Kidney glomerular epithelial cell (primary cell): ENCODE results near the gene HRH3.

ENCODE experiments used
- DNase-seq: peaks from one replicate; lab custom pipeline; 2025; lab: John Stamatoyannopoulos, UW

The HRH3 gene

DNA sequence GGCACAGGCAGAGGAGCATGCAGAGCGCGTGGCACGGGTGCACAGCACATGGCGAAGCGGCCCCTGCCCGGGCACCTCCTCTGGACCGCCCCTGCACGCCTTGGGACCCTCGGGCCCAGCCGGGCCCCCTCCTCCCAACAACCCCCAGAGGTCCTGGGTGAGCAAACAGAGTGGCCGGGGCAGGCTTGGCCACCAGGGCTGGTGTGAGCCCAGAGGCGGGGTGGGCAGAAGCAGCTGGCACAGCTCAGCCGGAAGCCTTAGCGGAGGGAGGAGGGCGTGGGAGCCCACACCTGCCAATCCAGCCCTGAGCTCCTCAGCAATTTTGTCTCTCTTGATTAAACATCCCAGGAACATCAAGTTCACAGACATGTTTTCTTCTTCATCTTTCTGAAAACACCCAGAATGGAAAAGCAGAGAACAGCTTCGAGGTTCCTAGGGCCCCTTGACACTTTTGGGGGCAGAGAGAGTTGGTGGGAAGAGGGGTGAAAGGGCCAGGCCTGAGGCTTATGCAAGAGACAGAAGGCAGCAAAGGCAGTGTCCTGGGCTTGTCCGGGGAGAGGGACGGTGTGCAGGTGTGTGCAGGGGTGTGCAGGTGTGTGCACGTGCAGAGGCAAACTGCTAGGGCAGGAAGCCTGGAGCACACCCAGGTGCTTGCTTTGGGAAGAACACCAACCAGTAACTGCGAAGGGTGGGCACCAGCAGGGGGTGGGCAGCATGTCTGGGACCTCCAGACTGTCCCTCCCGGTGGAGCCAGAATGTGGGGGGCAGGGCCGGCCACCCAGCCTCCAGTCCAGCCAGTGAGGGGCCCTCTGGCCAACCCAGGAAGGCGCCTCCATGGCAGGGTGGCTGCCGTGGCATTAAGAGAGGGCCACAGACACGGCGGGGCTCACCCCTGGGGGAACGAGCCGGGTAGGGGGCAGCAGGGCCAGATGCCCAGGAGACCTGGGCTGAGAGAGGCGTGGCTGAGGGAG, 4.8 kb downstream of the HRH3 start:
- no peak for DNase-seq

DNA sequence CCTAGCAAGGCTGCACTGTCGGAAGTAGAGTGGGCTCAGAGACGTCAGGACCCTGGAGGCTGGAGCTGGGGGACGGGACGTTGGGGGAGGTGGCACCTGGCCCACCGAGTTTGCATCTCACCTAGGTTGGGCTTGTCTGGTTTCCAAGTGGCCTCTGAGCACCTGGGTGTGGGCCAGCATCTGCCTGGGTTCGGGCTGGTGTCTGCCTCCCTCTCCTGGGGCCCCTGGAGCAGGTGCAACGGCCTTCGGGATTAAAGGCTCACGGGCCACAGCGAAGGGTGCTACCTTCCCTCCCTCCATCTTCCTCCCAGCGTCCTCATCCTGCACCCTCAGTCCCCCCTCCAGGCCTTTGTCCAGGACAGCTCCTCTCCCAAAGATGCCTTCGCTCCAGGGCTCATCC, 6.0 kb downstream of the HRH3 start:
- DNase-seq = no peak

DNA sequence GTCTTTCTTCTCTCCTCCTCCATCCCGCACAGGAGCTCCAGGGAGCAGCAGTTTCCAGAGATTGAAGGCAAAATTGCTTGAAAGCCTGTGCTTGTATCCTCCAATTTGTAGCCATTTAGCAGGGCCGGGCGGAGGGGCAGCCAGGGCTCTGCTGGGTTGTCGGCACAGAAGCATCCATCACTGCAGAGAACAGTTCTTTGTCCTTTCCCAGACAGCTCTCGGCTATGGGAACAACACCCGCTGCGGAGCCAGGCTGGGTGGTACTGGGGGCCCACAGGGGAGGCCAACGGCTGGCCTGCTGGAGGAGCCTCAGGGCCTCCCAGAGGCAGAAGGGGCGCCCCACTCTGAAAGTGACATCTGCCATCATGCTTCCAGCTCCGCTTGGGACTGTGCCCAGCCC, 7.8 kb downstream of the HRH3 start:
- DNase-seq = no peak

DNA sequence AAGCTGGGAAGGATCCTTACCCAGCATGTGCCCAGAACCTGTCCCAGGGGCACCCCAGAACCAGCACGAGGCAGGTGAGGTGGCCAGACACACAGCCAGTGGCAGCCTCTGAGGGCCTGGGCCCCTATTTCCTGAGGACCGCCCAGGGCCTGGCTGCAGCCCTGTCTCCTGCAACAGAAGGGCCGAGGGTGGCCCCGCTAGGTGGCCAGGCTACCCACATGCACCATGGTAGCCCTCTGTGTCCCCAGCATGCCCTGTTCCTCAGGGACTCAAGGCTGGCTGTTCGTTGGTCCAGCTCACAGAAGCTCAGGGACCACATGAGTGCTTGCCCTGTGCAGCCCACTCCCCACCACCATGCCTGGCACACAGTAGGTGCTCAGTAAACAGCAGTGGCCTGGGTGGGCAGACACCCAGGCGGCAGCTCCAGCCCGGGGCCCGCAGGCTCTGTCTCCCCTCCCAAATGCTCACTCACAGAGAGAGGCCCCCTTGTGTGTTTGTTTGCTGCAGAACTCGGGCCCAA, 8.2 kb downstream of the HRH3 start:
- no peak for DNase-seq

DNA sequence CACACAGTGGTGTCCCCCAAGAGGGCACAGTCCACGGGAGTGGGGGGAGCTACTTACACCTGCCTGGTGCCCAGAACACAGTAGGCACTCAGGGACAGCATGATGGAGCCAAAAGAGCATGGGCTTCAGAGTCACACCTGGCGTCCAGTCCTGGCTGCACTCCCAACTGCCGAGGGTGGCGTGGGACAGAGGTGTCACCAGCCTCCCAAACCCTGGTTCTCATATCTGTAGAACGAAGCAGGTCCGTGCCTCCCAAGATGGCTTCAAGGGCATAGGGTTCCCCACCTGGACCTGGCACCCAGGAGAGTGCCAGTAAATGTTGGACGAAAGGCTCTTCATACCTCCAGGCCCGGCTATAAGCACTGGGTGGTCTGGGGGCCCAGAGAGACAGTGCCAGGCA, 8.9 kb downstream of the HRH3 start:
- no peak for DNase-seq

DNA sequence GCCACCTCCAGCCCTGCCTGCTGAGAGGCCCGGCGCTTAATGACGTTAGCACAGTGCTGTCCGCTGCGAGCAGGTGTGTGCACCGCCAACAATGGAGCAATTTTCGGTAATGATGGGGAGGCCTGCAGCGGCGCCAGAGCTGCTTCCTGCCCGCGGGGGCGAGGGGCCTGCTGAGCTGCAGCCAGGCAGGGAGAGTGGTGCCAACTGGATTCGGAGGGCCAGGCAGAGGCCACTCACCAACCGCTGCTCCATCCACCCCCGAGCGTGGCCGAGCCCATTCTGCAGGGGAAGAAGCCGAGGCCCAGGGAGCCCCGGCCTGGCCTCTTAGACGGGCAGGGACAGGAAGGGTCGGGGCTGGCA, 9.6 kb downstream of the HRH3 start:
- no peak for DNase-seq

DNA sequence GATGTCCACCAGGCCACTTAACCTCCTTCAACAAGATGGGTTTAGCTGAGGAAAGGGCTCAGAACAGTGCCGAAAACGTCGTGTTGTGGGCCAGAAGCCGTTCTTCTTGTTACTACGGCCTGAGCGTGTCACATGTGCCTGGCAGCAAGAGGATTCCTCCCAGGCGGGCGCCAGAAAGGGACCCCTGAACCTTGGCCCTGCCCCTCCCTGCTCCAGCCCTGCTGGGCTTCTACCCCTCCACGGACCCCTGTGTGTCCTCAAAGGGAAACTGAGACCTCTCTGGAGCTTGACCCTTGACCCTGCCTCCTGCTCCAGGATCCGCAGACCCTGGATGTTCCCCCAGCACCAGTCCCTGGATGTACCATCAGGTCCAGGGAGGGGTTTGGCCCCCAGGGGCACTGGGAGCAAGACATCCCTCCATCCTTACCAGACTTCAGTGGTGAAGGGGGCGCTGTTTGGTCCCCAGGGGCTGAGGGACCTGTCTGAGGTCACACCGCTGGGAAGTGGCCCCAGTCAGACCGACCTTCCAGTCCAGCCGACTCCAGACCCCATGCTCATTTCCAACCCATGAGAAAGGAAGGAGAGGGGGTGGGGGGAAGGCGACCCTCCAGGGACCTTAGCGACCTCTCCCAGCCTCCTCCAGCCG, 10.1 kb downstream of the HRH3 start:
- no peak for DNase-seq

DNA sequence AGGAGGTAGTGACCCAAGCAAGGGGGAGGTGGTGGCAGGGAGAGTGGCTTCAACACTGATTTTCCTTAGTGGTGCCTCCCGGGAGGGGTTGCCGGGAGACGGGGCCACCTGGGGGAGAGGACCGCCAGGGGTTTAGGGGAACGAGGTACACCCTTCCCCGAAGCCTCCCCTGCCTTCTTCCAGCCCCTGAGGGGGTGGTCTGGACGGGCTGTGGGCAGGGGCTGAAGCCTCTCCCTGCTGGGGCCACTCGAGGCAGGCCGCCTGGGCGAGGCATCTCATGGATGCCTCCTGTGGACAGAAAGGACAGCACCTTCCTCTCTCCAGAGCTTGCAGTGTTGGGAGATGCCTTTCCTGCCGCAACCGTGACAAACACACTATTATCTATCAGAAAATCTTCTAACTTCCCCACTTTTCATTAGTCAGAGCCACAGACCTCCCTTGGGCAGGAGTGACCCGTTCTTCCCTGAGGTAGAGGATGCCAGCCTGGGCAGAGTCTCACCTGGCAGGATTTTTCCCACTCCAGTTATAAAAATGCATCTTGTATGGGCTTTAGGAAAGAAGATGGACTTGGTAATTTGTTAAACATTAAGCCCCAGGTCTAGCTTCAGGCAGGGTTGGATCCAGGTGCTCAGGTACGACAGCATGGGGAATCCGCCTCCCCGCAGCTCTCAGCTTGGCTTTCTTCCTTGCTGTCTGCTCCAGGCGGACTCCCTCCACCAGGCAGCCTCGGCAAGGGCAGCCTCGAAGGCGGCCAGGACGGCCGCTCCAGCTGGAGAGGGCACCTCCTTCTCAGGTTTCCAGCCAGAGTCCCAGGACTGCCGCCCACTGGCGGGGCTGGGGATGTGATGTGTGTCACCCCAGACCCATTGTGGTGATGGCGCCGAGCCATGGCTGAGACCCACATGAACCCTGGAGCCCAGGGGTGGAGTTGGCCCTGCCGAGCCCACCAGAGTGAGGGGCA, 11.0 kb downstream of the HRH3 start:
- no peak for DNase-seq

DNA sequence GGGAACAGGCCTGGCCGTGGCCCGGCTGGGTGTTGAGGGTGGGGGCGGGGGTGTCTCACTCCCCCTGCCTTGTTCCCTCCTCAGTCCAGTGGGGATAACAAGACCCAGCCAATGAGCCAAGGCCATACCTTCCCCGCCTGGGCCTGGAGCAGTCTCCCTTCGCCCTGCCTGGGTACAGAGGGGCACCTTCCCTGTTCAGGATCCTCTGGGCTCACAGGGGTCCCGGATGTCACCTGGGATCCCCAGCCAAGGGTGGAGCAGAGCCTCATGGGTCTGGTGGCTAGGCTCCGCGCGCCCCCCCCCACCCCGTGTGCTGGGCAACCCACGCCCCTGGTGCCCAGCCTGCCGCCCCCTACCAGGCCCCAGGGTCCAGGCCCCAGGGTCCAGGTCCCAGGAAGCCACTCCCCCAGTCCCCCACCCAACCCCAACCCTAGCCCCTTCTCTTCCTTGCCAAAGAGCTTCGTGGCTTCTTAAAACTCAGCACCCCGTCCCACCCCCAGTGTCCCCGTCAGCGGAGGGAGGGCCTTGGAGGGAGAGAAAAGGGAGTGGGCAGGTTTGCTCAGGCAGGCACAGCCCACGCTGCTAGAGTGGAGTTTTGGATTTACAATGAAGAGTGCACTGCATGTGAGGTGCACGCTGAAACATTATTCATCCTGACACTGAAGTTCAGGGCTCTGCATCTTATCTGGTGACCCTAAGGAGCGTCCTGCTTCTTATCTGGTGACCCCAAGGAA, 11.8 kb downstream of the HRH3 start:
- no peak for DNase-seq

DNA sequence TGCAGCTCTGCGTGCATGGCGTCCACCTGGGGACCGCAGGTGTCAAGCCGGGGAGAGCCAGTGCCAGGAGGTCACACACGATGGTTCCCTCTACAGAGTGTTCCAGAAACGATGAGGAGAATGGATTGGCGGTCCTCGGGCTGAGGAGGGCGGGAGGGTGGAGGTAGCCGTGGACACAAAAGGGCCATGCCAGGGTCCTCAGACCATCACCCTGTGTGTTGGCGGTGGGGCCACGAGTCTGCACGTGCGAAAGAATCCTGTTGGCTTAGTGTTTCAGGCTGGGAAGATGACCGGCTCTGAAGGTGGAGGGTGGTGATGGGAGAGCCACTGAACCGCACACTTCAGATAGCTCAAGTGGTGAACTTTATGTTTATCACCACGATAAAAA, 13.7 kb downstream of the HRH3 start:
- DNase-seq = no peak

DNA sequence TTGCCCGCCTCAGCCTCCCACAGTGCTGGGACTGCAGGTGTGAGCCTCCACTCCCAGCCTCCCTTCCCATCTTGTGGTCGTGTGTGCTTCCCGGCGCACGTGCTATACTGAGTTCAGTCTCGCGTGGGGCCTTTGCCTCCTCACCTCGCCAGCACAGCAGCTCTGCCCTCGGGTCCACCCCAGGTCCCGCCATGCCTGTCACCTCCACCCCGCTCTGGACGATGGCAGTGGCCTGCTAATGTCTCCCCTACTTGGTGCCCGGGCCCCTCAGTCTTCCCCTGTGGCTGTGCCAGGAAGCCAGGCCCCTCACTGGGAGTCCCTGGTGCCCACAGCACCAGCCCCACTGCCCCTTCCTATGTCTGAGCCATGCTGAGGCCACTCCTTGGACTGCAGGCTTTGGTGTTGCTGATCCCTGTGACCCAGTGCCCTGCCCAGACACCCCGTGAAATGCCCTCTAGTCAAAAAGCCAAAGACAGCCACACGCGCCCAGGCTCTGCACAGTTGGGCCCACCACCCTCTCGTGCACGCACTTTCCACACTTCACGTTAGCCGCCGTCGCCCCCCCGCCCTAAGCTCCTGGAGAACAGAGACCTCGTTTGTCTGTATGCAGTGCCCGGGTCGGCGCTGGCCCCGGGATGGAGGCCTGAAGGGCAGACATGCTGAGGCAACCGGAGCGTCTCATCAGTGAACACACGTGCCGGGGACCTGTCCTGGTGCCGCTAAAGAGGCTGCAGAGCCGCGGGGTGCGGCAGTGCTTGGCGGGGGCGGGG, 14.3 kb downstream of the HRH3 start:
- no peak for DNase-seq

DNA sequence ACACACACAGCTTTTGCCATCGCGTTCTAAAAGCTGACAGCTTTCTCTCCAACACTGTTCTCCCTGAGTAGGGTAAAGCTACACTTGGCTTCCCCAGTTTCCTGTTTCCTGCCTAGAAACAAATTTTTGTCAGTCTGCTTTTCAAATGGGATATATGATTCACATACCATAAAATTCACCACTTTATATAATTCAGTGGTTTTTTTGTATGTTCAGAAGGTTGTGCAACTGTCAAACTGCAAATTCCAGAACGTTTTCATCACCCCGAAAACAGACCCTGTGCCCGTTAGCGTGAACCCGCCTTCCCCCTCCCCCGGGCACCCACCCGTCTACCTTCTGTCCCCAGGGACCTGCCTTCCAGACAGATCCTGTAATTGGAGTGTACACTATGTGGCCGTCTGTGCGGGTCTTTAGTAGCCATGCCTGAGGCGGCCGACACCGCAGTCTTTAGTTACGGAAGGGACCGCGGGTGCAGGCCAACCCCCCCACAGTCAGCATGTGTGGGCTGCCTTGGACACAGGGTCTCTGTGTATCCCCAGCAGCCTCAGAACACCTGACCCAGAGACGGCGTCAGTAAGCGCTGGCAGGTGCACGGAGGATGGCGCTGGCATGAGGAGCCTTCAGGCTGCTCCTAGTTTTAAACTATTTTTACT, 16.6 kb downstream of the HRH3 start:
- DNase-seq = no peak

DNA sequence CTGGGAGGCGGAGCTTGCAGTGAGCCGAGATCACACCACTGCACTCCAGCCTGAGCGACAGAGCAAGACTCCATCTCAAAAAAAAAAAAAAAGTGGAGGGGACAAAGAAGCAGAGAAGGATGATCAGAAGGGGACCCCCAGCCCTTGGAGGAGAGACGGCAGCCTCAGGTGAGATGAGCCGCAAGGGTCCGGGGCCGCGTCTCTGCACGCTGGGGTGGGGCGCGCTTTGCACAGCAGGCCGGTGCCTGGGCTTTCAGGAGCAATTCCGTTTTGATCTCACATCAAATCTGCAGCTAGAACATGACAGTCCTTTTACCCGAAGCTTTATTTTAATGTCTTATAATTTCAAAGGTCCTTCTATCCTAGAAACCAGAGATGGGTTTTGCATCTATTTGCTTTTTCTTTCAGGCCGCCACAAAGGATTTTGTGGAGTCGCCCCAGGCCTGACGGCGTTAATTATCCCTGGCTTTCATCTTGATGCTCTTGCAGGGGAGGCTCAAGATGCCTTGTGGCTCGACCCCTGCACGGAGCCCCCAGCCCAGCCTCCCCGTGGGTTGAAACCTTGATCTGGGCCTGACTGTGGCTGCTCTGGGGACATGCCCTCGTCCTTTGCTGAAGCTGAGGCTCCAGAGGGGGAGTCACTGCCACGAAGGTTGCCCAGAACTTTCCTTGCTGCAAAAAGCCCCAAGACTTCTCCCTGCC, 17.3 kb downstream of the HRH3 start:
- DNase-seq = no peak

DNA sequence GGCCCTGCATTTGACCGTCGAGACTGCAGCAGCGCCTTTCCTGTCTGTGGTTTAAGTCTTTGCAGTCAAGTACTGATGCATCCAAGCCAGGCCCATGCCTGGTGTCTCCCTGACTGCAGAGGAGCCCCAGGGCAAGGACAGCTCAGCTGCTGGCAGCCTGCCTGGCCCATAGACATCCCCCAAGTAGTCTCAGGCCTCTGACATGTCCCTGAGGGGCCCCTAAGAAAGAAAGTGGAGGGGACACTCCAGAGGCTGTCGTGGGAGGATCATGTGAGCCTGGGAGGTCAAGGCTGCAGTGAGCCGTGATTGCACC, 18.0 kb downstream of the HRH3 start:
- DNase-seq = no peak

DNA sequence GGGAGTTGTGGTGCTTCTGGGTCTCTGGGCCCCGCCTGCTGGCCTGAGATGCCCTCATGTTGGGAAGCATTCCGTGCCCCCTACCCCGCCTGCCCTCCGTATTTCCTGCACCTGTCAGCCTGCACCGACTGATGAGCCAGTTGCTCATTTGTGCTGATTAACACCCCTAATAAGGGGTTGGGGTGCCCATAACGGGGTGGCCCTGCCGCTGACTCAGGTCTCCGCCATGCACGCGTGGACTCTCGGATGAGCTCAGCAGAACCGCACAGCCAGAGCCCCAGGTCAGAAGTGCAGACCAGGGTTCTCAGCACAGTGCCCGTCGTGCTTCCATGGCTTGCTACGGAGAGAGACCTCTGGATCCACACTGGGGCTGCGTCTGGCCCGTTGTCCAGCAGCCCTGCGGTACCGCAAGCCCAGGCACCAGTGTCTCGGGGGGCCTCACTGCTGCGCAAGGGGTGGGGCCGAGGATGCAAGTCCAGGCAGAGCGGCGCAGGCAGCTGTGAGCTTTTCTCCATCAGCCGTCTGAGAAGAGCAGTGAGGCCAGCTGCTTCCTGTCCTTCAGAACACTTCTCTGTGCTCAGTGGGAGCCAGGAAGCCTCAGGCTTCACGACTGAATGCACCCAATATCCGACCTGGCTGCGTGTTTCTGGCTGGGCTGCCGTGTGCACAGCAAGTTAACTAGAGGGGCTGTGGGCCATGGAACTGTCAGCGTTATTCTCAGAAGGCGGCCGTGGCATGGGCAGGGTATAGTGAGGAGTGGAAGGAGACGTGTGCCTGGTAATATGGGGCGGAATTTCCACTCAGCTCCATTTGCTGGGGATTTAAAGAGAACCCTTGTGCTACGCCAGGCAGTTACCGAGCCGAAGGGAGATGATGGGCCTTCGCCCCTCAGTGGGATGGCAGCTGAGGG, 18.6 kb downstream of the HRH3 start:
- no peak for DNase-seq

DNA sequence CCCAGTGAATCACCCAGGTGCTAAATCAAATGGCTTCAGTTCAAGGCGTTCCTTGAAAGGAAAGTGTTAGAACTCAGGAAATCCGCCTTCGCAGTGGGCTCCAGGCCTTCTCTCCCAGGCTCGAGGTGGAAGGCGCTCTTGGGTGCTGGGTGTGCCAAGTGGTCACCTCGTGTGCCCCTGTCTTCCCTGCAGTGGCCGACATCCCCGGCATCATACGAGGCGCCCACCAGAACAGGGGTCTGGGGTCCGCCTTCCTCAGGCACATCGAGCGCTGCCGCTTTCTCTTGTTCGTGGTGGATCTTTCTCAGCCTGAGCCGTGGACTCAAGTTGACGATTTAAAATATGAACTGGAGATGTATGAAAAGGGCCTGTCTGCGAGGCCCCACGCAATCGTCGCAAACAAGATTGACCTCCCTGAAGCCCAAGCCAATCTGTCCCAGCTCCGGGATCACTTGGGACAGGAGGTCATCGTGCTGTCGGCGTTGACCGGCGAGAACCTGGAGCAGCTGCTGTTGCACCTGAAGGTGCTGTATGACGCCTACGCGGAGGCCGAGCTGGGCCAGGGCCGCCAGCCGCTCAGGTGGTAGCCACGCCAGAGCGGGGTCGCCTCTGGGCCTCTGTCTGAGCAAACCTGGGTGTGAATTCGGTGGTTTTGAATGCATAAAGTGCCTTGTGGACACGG, 19.4 kb downstream of the HRH3 start:
- no peak for DNase-seq

DNA sequence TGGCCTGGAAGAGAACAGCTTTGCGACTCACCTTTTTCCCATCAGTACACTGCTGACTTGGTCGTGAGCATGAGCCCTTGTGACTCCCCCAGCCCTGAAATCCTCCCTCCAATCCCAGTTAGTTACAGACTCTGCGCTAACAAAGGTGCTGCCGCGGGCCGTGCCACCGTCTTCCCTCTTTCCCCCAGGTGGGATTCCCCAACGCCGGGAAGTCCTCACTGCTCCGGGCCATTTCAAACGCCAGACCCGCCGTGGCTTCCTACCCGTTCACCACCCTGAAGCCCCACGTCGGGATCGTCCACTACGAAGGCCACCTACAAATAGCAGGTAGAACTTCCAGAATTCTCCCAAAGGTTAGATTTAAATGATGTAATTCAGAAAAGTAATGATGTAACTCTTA, 21.1 kb downstream of the HRH3 start:
- no peak for DNase-seq

DNA sequence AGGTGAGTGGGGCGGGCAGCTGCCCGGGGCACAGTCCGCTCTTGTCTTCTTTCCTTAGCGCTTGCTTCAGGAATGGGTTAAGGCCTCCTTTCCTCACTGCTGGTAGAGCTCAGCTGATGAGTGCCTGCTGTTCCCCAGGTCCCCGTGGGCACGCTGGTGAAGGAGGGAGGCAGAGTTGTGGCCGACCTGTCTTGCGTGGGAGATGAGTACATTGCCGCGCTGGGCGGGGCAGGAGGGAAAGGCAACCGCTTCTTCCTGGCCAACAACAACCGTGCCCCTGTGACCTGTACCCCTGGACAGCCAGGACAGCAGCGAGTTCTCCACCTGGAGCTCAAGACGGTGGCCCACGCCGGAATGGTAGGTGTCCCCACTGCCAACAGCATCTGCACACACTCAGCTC, 21.6 kb downstream of the HRH3 start:
- DNase-seq = no peak
